SH-SY5Y (cell line): ENCODE data around the gene EPOP.

Experiments used
- GATA2 ChIP-seq: IDR thresholded peaks from 2 replicates; pipeline ENCODE4 v1.6.1; 2011; ENCODE audit warnings: mild to moderate bottlenecking, low read depth, low read length
- GATA3 ChIP-seq: IDR thresholded peaks from 2 replicates; pipeline ENCODE4 v1.6.1; 2011; ENCODE audit warnings: low read depth, mild to moderate bottlenecking, low read length, moderate library complexity

DNA sequence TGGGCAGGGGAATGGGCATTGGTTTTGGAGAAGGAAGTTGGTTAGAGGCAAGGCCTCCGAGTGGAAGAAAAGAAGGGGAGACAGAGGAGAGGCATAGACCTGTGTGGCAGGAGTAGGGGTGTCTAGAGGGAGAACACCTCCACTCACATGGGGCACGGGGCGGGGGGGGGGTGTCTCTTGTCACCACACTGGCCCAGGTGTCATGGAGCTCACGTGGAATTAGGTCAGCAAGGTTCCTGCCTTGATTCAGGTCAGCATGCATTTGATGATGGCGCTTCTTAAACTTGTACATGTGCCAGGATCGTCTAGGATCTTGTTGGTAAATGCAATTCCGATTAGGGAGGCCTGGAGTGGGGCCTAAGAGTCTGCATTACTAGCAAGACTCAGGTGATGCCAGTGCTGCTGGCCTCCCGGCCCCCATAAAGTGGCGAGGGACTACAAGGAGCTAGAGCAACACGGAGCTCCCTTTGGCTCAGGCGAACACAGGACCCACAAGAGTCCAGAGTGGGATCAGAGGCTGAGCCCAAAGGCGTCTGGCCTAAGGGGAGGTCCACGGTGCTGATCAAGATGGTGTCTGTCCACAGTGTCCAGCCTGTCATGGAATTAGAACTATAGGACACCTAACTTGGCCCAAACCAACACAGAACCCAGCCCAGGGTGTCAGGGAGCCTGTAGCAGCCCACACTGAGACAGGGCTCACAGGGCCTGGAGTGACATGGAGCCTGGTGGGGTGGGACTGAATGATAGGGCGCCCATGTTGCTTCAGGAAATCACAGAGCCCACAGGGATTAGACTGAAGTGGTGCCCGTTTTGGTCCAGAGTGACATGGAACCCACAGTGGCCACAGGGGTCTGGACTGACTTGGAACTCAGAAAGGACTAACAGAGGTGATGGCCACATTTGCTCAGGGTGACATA, 16.7 kb downstream of the EPOP start:
- no peak for TF ChIP-seq GATA2
- no peak for TF ChIP-seq GATA3
